Kidney tubule cell (primary cell): Measurements from ENCODE around the gene MME.

Source experiments
- DNase-seq: peaks from one replicate; pipeline ENCODE4 v3.0.0-alpha.2; 2018; ENCODE audit warnings: low spot score

The MME gene

GRCh38 chr3:155147588-155147987 is 67.5 kb downstream of the MME start:
- DNase-seq = no peak

- DNase-seq = no peak
Observed at GRCh38 chr3:155149494-155149893, 69.4 kb downstream of the MME start.

- peak; percentile 13 for DNase-seq
Observed at GRCh38 chr3:155153242-155154186, 73.4 kb downstream of the MME start.

GRCh38 chr3:155154255-155154654 is 74.1 kb downstream of the MME start:
- no peak for DNase-seq

GRCh38 chr3:155158346-155159037 is 78.4 kb downstream of the MME start:
- DNase-seq = no peak

GRCh38 chr3:155159301-155159700 is 79.2 kb downstream of the MME start:
- no peak for DNase-seq

GRCh38 chr3:155161640-155162292 is 81.6 kb downstream of the MME start:
- no peak for DNase-seq

- no peak for DNase-seq
Observed at GRCh38 chr3:155164306-155164705, 84.2 kb downstream of the MME start.

GRCh38 chr3:155166441-155166840 is 86.3 kb downstream of the MME start:
- no peak for DNase-seq

- no peak for DNase-seq
Observed at GRCh38 chr3:155169197-155169596, 89.1 kb downstream of the MME start.

- no peak for DNase-seq
Observed at GRCh38 chr3:155173771-155174170, 93.7 kb downstream of the MME start.

- DNase-seq = no peak
Observed at GRCh38 chr3:155178810-155179436, 98.8 kb downstream of the MME start.

- DNase-seq = no peak
Observed at GRCh38 chr3:155179437-155179827, 99.3 kb downstream of the MME start.

- DNase-seq = no peak
Observed at GRCh38 chr3:155179966-155180757, 100.0 kb downstream of the MME start.

- DNase-seq = no peak
Observed at GRCh38 chr3:155182467-155182866, 102.3 kb downstream of the MME start.

GRCh38 chr3:155184011-155184410 is 103.9 kb downstream of the MME start:
- DNase-seq = no peak

- peak; percentile 12 for DNase-seq
Observed at GRCh38 chr3:155185631-155186071, 105.5 kb downstream of the MME start.

- DNase-seq = no peak
Observed at GRCh38 chr3:155188031-155188430, 107.9 kb downstream of the MME start.

- no peak for DNase-seq
Observed at GRCh38 chr3:155189478-155189877, 109.4 kb downstream of the MME start.

- DNase-seq = no peak
Observed at GRCh38 chr3:155190691-155191090, 110.6 kb downstream of the MME start.
